Activated CD4-positive, alpha-beta T cell treated with anti-CD3 and anti-CD28 coated beads, Interleukin-2, amount 50 U/mL, for 4 hours (primary cell): ENCODE data around the gene RASGRF1.
"Not testable (repeated sequence)": the region's sequence is repeated elsewhere in the genome, so short reads cannot be mapped to it uniquely, and the experiment has no call there.

Source experiments
- DNase-seq, 2 experiments: peaks; one replicate each; pipeline ENCODE4 v3.0.0-alpha.2; 2020

Gene RASGRF1

DNA sequence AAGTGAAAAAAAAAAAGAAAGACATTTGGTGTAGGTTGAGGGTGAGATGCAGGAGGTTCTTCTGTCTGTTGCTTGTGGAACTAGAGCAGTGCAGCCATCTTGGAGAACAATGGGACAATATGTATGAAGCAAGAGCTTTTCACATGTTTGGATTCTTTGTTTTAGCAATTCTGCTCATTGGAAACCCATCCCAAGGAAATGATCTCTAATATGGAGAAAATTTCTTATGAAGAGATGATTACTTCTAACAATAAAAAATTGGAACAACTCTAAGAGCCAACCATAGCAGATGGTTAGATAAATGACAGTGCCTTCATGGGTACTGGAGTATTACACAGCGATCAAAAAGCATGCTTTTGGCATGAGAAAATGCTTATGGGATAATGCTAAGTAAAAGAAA lies 56.3 kb downstream of the RASGRF1 start:
- DNase-seq, result no peak

DNA sequence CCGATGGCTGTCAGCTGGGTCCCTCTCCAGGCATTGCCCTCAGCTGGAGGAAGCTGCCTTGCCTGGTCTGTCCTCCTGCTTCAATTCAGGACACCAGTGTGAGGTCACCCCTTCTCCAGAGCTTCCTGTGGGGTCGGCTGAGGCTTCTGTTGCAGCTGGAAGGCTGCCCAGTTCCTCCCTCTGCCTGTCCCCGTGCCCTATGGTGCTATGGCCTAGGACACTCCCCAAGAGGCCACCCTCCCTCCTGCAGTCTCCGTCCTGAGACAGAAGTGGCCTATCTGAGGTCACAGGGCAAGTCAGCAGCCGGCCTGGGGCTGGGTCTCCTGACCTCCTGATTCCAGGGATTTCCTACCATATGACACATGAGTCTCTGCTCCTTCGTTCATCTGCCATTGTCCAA lies 57.9 kb downstream of the RASGRF1 start:
- DNase-seq, result no peak

GRCh38 chr15:79031821-79032220 lies 58.8 kb downstream of the RASGRF1 start:
- no peak for DNase-seq

DNA sequence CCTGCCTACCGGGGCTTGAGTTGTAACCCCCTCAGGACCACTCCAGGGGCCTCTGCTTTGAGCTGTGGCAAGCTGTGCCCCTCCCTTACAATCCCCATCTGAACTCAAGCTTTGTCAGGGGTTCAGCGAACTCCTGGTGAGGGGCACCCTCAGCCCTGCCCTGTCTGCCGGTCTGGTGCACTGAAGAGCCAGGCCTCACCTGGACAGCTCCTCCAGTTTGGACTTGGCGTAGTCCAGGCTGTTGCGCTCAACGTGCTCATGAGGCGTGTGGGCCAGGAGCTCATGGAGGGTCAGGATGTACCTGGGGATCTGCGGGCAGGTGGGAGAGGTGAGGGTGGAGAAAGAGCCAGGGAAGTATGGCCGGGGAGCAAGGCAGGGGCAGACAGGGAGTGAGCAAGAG lies 59.4 kb downstream of the RASGRF1 start:
- DNase-seq, result no peak

- DNase-seq, result no peak
Observed at GRCh38 chr15:79030470-79030869, 60.1 kb downstream of the RASGRF1 start.

DNA sequence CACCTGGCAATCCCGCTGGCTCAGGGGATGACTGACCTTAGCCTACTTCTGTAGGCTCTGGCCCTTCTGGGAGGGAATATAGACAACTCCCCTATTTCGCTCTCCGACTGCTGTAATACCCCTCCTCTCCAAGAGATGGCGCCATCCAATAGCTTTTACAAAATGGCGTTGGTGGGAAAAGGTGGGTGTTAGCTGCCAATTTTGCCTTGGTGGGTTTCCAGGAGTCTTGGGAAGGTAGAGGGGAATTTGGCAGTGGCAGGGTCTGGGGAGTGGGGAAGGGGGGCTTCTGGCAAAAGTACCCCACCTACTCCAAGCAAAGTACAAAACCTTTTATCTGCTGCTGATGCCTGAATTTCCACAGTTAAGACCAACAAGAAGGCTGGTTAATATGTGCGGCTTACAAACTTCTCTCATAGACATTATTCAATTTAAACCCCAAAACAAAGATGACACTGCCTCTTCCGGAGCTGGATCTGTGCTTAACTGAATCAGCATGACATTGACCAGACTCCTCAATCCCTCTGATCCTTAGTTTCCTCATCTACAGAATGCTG lies 62.1 kb downstream of the RASGRF1 start:
- no peak for DNase-seq

DNA sequence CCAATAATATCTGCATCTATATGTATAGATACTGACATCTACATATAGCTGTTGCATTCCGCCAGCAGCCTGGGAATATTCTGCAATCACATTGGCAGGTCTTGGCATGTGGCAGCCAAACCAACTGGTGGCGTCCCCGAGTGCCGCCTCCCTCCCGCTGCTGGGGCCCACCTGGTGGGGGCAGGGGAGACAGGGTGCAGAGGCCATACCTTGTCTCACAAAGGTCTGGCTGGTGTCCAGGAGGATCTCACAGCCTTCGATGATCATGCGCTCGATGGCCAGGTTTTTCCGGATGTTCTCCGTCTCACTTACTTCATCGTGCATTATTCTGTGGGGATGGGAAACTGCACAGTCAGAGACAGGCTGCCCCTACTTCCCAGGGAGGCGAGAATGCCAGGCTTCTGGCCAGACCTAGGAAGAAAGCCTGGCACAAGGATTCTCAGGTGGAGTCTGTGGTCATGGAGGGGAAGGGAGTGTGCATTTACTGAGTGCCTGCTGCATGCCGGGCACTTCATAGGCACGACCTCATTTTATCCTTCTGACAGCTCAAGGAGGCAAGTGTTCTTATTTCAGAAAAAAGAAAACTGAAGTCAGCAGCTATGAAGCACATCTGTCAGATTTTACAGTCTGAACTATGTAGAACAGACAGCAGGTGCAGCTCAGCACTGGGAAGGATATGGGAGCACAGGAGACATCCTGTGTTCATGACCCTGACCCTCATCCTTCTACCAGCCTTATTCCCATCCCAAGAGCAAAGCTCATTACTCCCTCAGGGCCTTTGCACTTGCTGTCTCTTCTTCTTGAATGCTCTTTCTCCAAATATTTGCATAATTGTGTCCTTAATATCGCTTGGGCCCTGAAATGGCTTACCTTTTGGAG lies 62.8 kb downstream of the RASGRF1 start:
- DNase-seq, result no peak

DNA sequence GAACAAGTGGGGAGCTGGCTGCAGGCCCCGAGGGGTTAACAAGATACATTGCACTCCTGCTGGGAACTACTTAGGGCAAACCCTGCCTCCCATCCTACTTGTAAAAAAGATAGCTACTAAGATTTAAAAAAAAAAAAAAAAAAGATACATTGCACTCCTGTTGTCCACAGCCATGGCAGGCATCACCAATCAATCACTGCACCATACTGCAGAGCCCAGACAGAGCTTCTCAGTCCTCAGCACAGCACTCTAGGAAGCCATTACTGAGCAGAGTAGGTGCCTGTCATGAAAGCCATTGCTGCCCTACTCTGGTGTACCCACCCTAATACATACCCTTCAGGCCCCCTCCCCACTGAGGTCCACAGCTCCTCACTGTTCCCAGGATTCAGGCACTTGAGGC lies 64.8 kb downstream of the RASGRF1 start:
- no peak for DNase-seq

DNA sequence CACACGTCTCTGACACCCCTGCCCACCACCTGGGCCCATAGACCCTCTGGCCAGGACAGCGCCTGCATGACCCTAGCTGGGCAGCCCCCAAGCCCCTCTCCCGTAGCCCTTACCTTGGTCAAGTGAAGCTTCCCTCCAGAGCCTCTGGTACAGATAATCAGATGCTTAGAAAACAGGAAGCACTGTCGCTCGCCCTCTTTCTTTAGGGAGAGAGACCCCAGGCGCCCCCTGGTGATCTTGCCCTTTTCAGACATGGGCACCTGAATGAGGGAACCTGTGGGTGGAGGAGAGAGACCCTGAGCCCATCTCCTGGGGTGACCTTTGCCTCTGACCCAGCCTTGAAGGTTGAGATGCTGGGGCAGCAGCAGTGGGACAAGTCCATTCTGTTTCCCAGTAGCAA lies 65.4 kb downstream of the RASGRF1 start:
- no peak for DNase-seq

- not testable (repeated sequence) for DNase-seq
Observed at GRCh38 chr15:79024493-79024892, 66.1 kb downstream of the RASGRF1 start.

DNA sequence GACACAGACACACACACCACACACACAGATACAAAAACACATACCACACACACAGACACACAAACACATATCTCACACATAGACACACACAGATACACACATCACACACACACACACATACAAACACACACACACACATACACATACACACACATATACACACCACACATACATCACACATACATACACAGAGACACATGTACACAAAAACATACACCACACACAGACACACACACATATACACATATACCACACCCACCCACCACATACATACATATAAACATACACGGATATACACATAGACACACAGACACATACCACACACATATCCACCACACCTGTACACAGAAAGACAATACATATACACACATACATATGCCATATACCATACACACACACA lies 66.7 kb downstream of the RASGRF1 start:
- no peak for DNase-seq

- DNase-seq, result no peak
Observed at GRCh38 chr15:79023546-79023890, 67.1 kb downstream of the RASGRF1 start.

DNA sequence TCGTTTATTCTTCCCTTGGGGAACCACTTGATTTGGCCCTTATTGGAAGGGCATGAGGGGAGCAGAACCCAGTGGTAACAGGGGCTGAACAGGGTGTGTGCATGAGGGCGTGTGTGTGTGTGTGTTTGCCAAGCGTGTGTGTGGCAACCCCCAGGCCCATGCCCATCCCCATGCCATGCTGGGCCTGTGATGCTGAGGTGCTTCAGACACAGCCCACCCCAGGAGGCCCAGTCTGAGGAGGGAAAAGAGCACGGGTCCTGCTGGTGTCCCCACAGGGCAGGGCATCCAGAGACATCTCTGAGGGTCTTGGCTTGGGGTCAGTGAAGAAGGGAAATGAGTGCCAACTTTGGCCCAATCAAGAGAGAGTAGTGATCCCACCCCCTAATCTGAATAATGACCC lies 71.6 kb downstream of the RASGRF1 start:
- no peak for DNase-seq

DNA sequence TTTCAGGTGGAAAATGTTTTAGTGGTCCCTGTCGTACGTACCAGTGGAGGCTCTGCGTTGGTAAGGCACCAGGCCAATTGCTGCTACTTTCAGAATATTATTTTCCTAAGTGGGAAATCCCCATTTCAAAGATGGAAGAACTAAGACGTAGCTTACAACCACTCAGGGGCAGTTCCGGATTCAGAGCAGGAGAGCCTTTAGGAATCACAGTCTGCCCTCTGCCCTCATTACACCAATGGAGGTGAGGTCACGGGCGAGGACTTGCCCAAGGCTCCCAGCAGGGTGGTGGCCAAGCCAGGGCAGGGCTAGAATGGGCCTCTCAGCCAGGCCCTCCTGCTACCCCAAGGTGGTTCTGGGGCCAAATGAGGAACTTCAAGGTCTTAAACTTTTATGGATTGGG lies 72.6 kb downstream of the RASGRF1 start:
- DNase-seq, result no peak

GRCh38 chr15:79016527-79017170 lies 73.9 kb downstream of the RASGRF1 start:
- DNase-seq, result no peak

DNA sequence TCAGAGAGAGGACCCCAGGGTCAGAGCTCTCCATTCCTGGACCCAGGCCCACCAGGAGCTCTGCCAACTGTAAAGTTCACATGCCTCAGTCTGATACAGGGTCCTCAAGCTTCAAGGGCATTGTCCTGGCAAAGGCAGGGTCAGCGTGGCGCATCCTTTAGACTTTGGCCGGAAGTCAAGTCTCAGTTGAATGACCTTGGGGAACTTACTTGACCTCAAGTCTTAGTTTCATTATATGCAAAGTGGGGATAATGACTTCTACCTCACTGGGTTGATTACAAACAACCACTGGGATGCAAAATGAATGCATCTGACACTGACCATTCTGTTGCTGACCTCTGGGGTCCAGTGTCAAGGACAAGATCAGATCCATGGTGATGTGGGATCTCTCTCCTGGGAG lies 75.2 kb downstream of the RASGRF1 start:
- DNase-seq, result no peak

DNA sequence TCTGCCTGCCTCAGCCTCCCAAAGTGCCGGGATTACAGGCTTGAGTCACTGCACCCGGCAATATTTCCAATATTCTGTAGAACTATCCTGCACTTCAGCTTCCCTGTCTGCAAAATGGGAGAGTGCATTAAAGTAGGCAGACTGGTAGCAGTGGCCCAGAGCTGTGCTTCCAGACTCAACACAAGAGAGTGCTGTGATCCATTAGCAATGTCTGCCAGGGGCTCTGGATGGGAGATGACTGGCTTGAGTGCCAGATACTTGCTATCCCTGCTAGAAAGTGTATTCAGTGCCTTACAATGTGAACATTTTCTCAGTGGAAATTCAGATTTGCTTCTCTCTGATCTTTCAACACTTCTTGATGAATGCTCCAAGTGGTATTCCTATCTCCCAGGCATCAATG lies 80.3 kb downstream of the RASGRF1 start:
- no peak for DNase-seq

DNA sequence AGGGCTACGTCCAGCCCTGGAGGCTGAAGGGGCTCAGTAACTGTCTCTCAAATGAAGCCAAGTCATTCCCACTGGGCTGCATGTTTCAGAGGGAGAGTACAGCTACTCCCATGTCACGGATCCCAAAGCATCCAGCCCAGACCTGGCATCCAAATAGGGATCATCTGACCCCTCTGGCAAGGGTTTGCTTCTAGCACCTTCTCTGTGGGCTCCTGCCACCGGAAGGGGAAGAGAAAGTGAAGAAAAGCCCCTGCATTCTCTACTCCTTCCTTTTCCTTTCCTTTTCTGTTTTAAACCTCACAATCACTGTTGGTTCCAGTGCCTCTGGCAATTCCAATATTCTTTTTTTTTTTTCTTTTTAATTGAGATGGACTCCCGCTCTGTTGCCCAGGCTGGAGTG lies 81.2 kb downstream of the RASGRF1 start:
- no peak for DNase-seq

GRCh38 chr15:79008659-79009058 lies 81.9 kb downstream of the RASGRF1 start:
- no peak for DNase-seq

- DNase-seq, result no peak
Observed at GRCh38 chr15:79007066-79007465, 83.5 kb downstream of the RASGRF1 start.

DNA sequence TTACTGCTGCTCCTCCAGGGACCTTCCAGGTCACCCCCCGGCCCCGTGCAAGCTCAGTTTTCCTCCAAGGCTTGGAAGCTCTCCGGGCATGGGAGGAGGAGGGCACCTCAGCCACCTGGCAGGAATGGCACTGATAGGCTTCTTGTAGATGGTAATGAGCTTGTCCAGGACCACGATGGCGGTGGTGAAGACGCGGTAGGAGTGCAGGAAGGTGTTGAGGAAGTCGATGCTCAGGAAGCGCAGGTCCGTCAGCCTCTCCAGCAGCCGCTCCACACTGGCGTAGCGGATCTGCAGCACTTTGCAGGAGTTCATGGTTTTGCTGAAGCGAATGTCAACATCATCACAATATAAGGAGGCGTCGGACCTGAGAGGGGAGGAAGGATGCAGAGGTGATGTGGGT lies 84.5 kb downstream of the RASGRF1 start:
- DNase-seq, result no peak

DNA sequence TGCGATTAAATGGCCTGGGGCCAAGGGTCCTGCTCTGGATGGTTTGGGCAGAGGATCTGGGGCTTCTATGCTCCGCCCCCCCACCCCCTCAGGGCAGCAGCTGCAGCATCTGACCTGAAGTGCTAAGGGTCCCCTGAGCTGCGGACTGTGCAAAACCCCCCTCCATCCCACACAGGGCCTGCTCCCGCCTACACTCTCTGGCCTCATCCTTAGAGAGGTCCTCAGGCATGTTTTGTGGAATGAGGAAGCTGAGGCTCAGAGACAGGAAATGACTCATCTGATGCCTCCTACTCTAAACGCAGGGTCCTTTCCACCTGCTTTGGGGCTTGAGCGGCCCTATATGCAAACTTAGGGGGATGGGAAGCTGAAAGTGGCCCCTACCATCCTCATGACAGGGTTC lies 86.2 kb downstream of the RASGRF1 start:
- DNase-seq, result no peak

GRCh38 chr15:79003896-79004295 lies 86.7 kb downstream of the RASGRF1 start:
- no peak for DNase-seq

GRCh38 chr15:79003301-79003700 lies 87.3 kb downstream of the RASGRF1 start:
- no peak for DNase-seq
